H1 (cell line): Measurements from ENCODE around the gene DDHD1. TPM values are rescaled to one million over a fixed set of nuclear protein-coding genes. Genes with fewer than 3 reads are reported as not detected.

ENCODE experiments used
- CTCF ChIA-PET: fragments of 300-600 bp; sonication (Branson Sonifier 250); formaldehyde crosslinking; loops from one replicate; lab custom pipeline; 2021; ENCODE audit not compliant: partially characterized antibody; lab: Charles Lee
- POLR2A ChIA-PET: fragments of 300-600 bp; sonication (Branson Sonifier 250); formaldehyde crosslinking; loops from one replicate; lab custom pipeline; 2021; ENCODE audit warnings: inconsistent platforms; ENCODE audit not compliant: partially characterized antibody; lab: Charles Lee
- DNase-seq, 2 experiments: peaks; one replicate each; pipeline versions ENCODE4 v3.0.0 to v3.0.0-alpha.2; 2010 to 2022; ENCODE audit warnings: low spot score in 2 of 2, low read depth in 1 of 2, mixed read lengths in 1 of 2
- FAIRE-seq: peaks from 2 replicates; lab custom pipeline; 2011; peaks lifted over from hg19 to GRCh38; lab: Jason Lieb, UNC
- H2AFZ ChIP-seq: 2 replicates; pipeline ENCODE4 v1.8.1; 2012; ENCODE audit warnings: low read length, inconsistent platforms
- H2AK5ac ChIP-seq: 2 replicates; pipeline ENCODE4 v1.6.1; 2013; ENCODE audit warnings: low read depth, low read length
- H2BK120ac ChIP-seq: replicated peaks from 2 replicates; pipeline ENCODE3; 2013; ENCODE audit warnings: low read depth, low read length, inconsistent platforms
- H2BK12ac ChIP-seq: 2 replicates; pipeline ENCODE4 v1.6.1; 2013; ENCODE audit warnings: low read depth, low read length
- H2BK15ac ChIP-seq: 2 replicates; pipeline ENCODE4 v1.6.1; 2013; ENCODE audit warnings: low read length
- H2BK20ac ChIP-seq: 2 replicates; pipeline ENCODE4 v1.6.1; 2013; ENCODE audit warnings: low read length
- H2BK5ac ChIP-seq: 2 replicates; pipeline ENCODE4 v1.6.1; 2013; ENCODE audit warnings: low read depth, low read length
- H3K14ac ChIP-seq: 2 replicates; pipeline ENCODE4 v1.6.1; 2013; ENCODE audit warnings: inconsistent platforms; ENCODE audit not compliant: insufficient read length
- H3K18ac ChIP-seq: 2 replicates; pipeline ENCODE4 v1.6.1; 2013; ENCODE audit warnings: low read length; ENCODE audit errors: extremely low read depth
- H3K23ac ChIP-seq: 2 replicates; pipeline ENCODE4 v1.6.1; 2013; ENCODE audit warnings: inconsistent platforms; ENCODE audit not compliant: insufficient read length
- H3K23me2 ChIP-seq: 2 replicates; pipeline ENCODE4 v1.6.1; 2013; ENCODE audit warnings: low read depth, low read length
- H3K27ac ChIP-seq: 2 replicates; pipeline ENCODE4 v1.6.1; 2011; ENCODE audit warnings: low read depth, low read length, inconsistent platforms
- H3K27me3 ChIP-seq, 4 experiments: replicated peaks in 1 of 4; 1 replicate in 1 of 4; 2 replicates in 3 of 4; pipeline versions ENCODE4 v1.6.1 to v1.8.1; 2011 to 2013; ENCODE audit warnings: low read length in 3 of 4, mild to moderate bottlenecking in 3 of 4, inconsistent platforms in 2 of 4, mixed read lengths in 2 of 4, moderate library complexity in 1 of 4; ENCODE audit not compliant: control insufficient read depth in 3 of 4, insufficient read depth in 3 of 4; ENCODE audit errors: extremely low read depth in 1 of 4
- H3K36me3 ChIP-seq, 4 experiments: 2 replicates each; pipeline versions ENCODE4 v1.6.1 to v1.8.1; 2011 to 2013; ENCODE audit warnings: mild to moderate bottlenecking in 4 of 4, low read length in 3 of 4, moderate library complexity in 2 of 4, control low read depth in 1 of 4, inconsistent platforms in 1 of 4; ENCODE audit not compliant: insufficient read depth in 4 of 4, control insufficient read depth in 2 of 4
- H3K4ac ChIP-seq: replicated peaks from 2 replicates; pipeline ENCODE3; 2013; ENCODE audit warnings: low read length, low read depth, mixed read lengths, inconsistent platforms; ENCODE audit not compliant: insufficient read length
- H3K4me1 ChIP-seq, 4 experiments: replicated peaks in 1 of 4; 1 replicate in 1 of 4; 2 replicates in 3 of 4; pipeline versions ENCODE4 v1.6.1 to v1.8.1; 2011 to 2013; ENCODE audit warnings: low read length in 3 of 4, inconsistent platforms in 2 of 4, mixed read lengths in 1 of 4; ENCODE audit not compliant: insufficient read depth in 4 of 4, control insufficient read depth in 3 of 4
- H3K4me2 ChIP-seq, 2 experiments: 2 replicates each; pipeline versions ENCODE4 v1.6.1 to v1.8.1; 2011 to 2013; ENCODE audit warnings: low read depth in 2 of 2, low read length in 2 of 2, control low read depth in 1 of 2, inconsistent platforms in 1 of 2, mild to moderate bottlenecking in 1 of 2; ENCODE audit not compliant: insufficient read depth in 1 of 2
- H3K4me3 ChIP-seq, 4 experiments: fragments of 200-600, 300-600 bp in 1 of 4; sonication (generic), shearing (Covaris generic), sonication (Bioruptor Twin) in 1 of 4; 2 replicates each; pipeline versions ENCODE4 v1.5.1 to v1.8.1; 2011 to 2016; ENCODE audit warnings: low read length in 4 of 4, low read depth in 3 of 4, control low read depth in 2 of 4, inconsistent platforms in 2 of 4, mild to moderate bottlenecking in 2 of 4, mixed read lengths in 1 of 4, moderate library complexity in 1 of 4; ENCODE audit not compliant: insufficient read depth in 2 of 4; ENCODE audit errors: extremely low read depth in 1 of 4
- H3K56ac ChIP-seq: replicated peaks from 2 replicates; pipeline ENCODE3; 2013; ENCODE audit warnings: low read depth, mild to moderate bottlenecking, mixed read lengths, low read length, inconsistent platforms; ENCODE audit not compliant: insufficient read length
- H3K79me1 ChIP-seq: 2 replicates; pipeline ENCODE4 v1.6.1; 2013; ENCODE audit warnings: low read depth, low read length, control low read depth
- H3K79me2 ChIP-seq, 2 experiments: 2 replicates each; pipeline versions ENCODE4 v1.6.1 to v1.8.1; 2012 to 2013; ENCODE audit warnings: low read length in 2 of 2, mild to moderate bottlenecking in 2 of 2, inconsistent platforms in 1 of 2; ENCODE audit not compliant: insufficient read depth in 2 of 2, control insufficient read depth in 1 of 2
- H3K9ac ChIP-seq, 4 experiments: replicated peaks in 1 of 4; 1 replicate in 1 of 4; 2 replicates in 3 of 4; pipeline versions ENCODE4 v1.6.1 to v1.8.1; 2011 to 2013; ENCODE audit warnings: low read depth in 3 of 4, low read length in 3 of 4, control low read depth in 2 of 4, mild to moderate bottlenecking in 2 of 4, moderate library complexity in 2 of 4, inconsistent platforms in 1 of 4; ENCODE audit errors: extremely low read depth in 1 of 4
- H3K9me3 ChIP-seq, 2 experiments: 2 replicates each; pipeline versions ENCODE4 v1.6.1 to v1.8.1; 2012 to 2013; ENCODE audit warnings: mild to moderate bottlenecking in 2 of 2, moderate library complexity in 2 of 2, control low read depth in 1 of 2, inconsistent platforms in 1 of 2, low read depth in 1 of 2, low read length in 1 of 2, mixed read lengths in 1 of 2; ENCODE audit not compliant: insufficient read depth in 2 of 2
- H4K20me1 ChIP-seq, 2 experiments: replicated peaks in 1 of 2; 2 replicates each; pipeline versions ENCODE3 to v1.8.1; 2011 to 2013; ENCODE audit warnings: inconsistent platforms in 2 of 2, low read length in 2 of 2, mild to moderate bottlenecking in 1 of 2; ENCODE audit not compliant: insufficient read depth in 2 of 2, control insufficient read depth in 1 of 2
- H4K5ac ChIP-seq: 2 replicates; pipeline ENCODE4 v1.6.1; 2013; ENCODE audit warnings: low read length, low read depth, mixed read lengths, inconsistent platforms; ENCODE audit not compliant: insufficient read length
- H4K8ac ChIP-seq: 2 replicates; pipeline ENCODE4 v1.8.0; 2013; ENCODE audit warnings: mild to moderate bottlenecking, moderate library complexity, low read length, inconsistent platforms; ENCODE audit not compliant: insufficient read depth; ENCODE audit errors: extremely low read depth
- H4K91ac ChIP-seq: replicated peaks from 2 replicates; pipeline ENCODE3; 2013; ENCODE audit warnings: low read length, mixed read lengths, inconsistent platforms; ENCODE audit not compliant: insufficient read length
- BACH1 ChIP-seq: IDR thresholded peaks from 2 replicates; pipeline ENCODE4 v1.6.1; 2012; ENCODE audit warnings: low read length, improper control_type of control experiment
- CEBPB ChIP-seq: IDR thresholded peaks from 2 replicates; pipeline ENCODE4 v1.6.1; 2012; ENCODE audit warnings: low read depth, low read length
- HDAC2 ChIP-seq, 2 experiments: fragments of 300-600 bp in 1 of 2; sonication (generic) in 1 of 2; IDR thresholded peaks; 2 replicates each; pipeline ENCODE4 v1.6.1; 2011 to 2012; ENCODE audit warnings: low read depth in 2 of 2, low read length in 2 of 2, mild to moderate bottlenecking in 2 of 2, moderate library complexity in 2 of 2, borderline replicate concordance in 1 of 2, inconsistent platforms in 1 of 2
- HDAC6 ChIP-seq: IDR thresholded peaks from one replicate; pipeline ENCODE4 v1.7.1; 2012; ENCODE audit warnings: low read depth, mild to moderate bottlenecking, inconsistent platforms, low read length, moderate library complexity
- POLR2A ChIP-seq, 2 experiments: IDR thresholded peaks; 1 replicate in 1 of 2; 2 replicates in 1 of 2; pipeline ENCODE4 v1.6.1; 2011; ENCODE audit warnings: low read depth in 2 of 2, low read length in 2 of 2, mild to moderate bottlenecking in 2 of 2; ENCODE audit errors: control extremely low read depth in 1 of 2
- RFX5 ChIP-seq: IDR thresholded peaks from 2 replicates; pipeline ENCODE4 v1.6.1; 2011; ENCODE audit warnings: low read depth, low read length, improper control_type of control experiment, borderline replicate concordance
- SIN3A ChIP-seq, 2 experiments: IDR thresholded peaks in 1 of 2; conservative IDR thresholded peaks in 1 of 2; 2 replicates each; pipeline ENCODE4 v1.6.1; 2011 to 2012; ENCODE audit warnings: low read length in 2 of 2, improper control_type of control experiment in 1 of 2, low read depth in 1 of 2, mild to moderate bottlenecking in 1 of 2
- SIRT6 ChIP-seq: IDR thresholded peaks from one replicate; pipeline ENCODE4 v1.7.1; 2012; ENCODE audit warnings: low read length, inconsistent platforms
- SP1 ChIP-seq: IDR thresholded peaks from 2 replicates; pipeline ENCODE4 v1.6.1; 2011; ENCODE audit warnings: low read depth, low read length
- WGBS, 2 experiments: shearing (Covaris generic) in 1 of 2; methylation state at CpG; one replicate each; pipeline versions ENCODE4 v1.1.6 to v1.1.7; 2013 to 2015; ENCODE audit warnings: low lambda C conversion rate in 2 of 2, mixed read lengths in 2 of 2, inconsistent platforms in 1 of 2, low coverage in 1 of 2, missing lambda C conversion rate in 1 of 2; ENCODE audit not compliant: insufficient replicate concordance in 2 of 2, insufficient coverage in 1 of 2, insufficient read length in 1 of 2; ENCODE audit errors: extremely low coverage in 1 of 2, missing lambda C conversion rate in 1 of 2; 5-methylcytosine and 5-hydroxymethylcytosine counted together
- polyA plus RNA-seq, 7 experiments: library from polyadenylated mRNA; depleted of rRNA in 3 of 7; stranded (reverse) in 5 of 7; unstranded in 2 of 7; fragments of >200 nt in 5 of 7; fragments of 200-250 nt in 2 of 7; gene quantifications; 1 replicate in 5 of 7; 2 replicates in 1 of 7; 4 replicates in 1 of 7; pipeline versions ENCODE4 v1.2.1 to v1.2.3, GENCODE V29; 2011 to 2013; ENCODE audit warnings: missing spikeins in 2 of 7, mixed read lengths in 2 of 7
- total RNA-seq: library from RNA; stranded (reverse); fragmentation: NEBNext Ultra II Directional; extraction: Animal tissue kit (Norgen Biotek cat#: 25700); gene quantifications from 2 replicates; pipeline ENCODE4 v1.2.1, GENCODE V29; 2021

Gene DDHD1
- total and polyA plus RNA-seq, 2 of the 8 experiments (the other 6 are each of a cell fraction or from before 2014, with no cell fraction given): 3.6 to 16.0 TPM

- Histone ChIP-seq H3K36me3 (peaks cover 0 to 13% (median 5%) of the 10 kb centered on the region in 4 experiments; a peak in 4 of 8 replicates), H3K4me1 (no peaks in the 10 kb centered on the region), H3K9me3 (no peaks in the 10 kb centered on the region), H4K8ac (no peak overlapping the region), H3K27ac (no peak overlapping the region), H3K18ac (no peak overlapping the region), H4K20me1 (no peaks in the 10 kb centered on the region), H3K23ac (no peak overlapping the region), H4K5ac (no peak overlapping the region), H2BK12ac (no peak overlapping the region), H3K27me3 (no peaks in the 10 kb centered on the region), H2AFZ (no peak overlapping the region), H4K91ac (no peak overlapping the region), H3K14ac (no peak overlapping the region), H3K9ac (no peak overlapping the region), H3K4me3 (no peak overlapping the region), H3K4me2 (no peak overlapping the region), H2BK20ac (no peak overlapping the region), H3K79me2 (no peaks in the 10 kb centered on the region), H2AK5ac (no peak overlapping the region), H3K4ac (no peak overlapping the region), H3K79me1 (no peaks in the 10 kb centered on the region), H2BK120ac (no peak overlapping the region), H2BK15ac (no peak overlapping the region), H3K23me2 (no peaks in the 10 kb centered on the region), H2BK5ac (no peak overlapping the region), H3K56ac (no peak overlapping the region)
- FAIRE-seq (no peak), DNase-seq (no peak)
- CTCF ChIA-PET: no interaction called here
- WGBS, 2 experiments: 93% methylated on average over 3 of the region's 3 CpGs; no CpG with 5 or more reads in 1 of the 2 experiments
- no peak for TF ChIP-seq HDAC6
- TF ChIP-seq SIRT6: no peak
- no peak for TF ChIP-seq HDAC2 (IDR thresholded peaks at IDR 0.05; ENCODE audit: borderline replicate concordance in 1 of 2, low read depth in 2 of 2, low read length in 2 of 2)
- TF ChIP-seq BACH1: no peak
- TF ChIP-seq RFX5: no peak
- TF ChIP-seq POLR2A (IDR thresholded peaks at IDR 0.05; ENCODE audit: control extremely low read depth in 1 of 2, low read depth in 2 of 2, low read length in 2 of 2): no peak
- no peak for TF ChIP-seq SP1
- TF ChIP-seq CEBPB: no peak
- no peak for TF ChIP-seq SIN3A (conservative IDR thresholded peaks at IDR 0.05 in 1 of 2, IDR thresholded peaks at IDR 0.05 in 1 of 2; ENCODE audit: low read depth in 1 of 2, low read length in 2 of 2)
- POLR2A ChIA-PET: no interaction called here
Observed at GRCh38 chr14:53038629-53039028, 114.5 kb downstream of the DDHD1 start.
